GM12801 (cell line): ENCODE measurements around the gene UBE3A.

Experiments
- TF ChIP-seq, protein P1 (sequence below): IDR thresholded peaks from one replicate; pipeline ENCODE4 v1.5.1; 2011; ENCODE audit warnings: control low read depth; ENCODE audit not compliant: insufficient read length; ENCODE audit errors: extremely low read depth

UBE3A gene

DNA sequence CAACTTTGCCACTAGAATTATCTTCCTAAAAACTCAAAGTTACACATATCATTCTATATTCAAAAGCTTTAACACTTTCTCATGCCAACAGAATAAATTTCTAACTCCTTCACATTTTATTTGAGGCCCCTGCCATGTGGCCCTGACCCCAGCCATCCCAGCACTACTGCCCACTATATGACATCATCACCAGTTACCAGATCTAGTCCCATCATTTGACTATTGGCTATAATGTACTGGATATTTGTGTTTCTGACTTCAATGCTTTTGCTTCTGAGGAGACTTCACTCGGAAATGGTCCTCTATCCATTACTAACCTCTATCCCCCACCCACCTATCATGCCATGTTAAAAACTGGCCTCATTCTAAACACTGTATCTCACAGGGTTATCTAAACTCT lies 23.6 kb downstream of the UBE3A start:
- TF ChIP-seq, protein P1, sequence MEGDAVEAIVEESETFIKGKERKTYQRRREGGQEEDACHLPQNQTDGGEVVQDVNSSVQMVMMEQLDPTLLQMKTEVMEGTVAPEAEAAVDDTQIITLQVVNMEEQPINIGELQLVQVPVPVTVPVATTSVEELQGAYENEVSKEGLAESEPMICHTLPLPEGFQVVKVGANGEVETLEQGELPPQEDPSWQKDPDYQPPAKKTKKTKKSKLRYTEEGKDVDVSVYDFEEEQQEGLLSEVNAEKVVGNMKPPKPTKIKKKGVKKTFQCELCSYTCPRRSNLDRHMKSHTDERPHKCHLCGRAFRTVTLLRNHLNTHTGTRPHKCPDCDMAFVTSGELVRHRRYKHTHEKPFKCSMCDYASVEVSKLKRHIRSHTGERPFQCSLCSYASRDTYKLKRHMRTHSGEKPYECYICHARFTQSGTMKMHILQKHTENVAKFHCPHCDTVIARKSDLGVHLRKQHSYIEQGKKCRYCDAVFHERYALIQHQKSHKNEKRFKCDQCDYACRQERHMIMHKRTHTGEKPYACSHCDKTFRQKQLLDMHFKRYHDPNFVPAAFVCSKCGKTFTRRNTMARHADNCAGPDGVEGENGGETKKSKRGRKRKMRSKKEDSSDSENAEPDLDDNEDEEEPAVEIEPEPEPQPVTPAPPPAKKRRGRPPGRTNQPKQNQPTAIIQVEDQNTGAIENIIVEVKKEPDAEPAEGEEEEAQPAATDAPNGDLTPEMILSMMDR: no peak

DNA sequence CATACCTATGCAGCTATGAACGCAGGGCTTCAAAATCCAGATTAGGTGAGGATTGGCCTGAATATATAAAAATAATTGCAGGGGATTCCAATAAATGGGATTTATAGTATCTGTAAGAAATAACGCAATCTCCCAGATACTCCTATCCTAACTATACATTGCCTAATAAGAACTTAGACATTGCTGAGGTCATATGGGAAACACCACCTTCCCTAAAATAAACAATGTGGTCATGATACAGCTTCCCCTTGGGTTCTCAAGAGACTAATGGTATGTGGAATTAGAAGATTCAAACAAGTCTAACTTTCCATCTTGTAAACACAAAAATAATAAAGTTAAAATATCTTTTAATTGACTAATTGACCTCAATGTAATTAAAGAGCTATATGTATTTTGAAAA lies 28.2 kb downstream of the UBE3A start:
- TF ChIP-seq, protein P1: no peak

GRCh38 chr15:25408929-25409328 lies 29.9 kb downstream of the UBE3A start:
- TF ChIP-seq, protein P1: no peak

- TF ChIP-seq, protein P1: no peak
Observed at GRCh38 chr15:25408428-25408827, 30.4 kb downstream of the UBE3A start.

- TF ChIP-seq, protein P1: no peak
Observed at GRCh38 chr15:25407950-25408349, 30.9 kb downstream of the UBE3A start.

DNA sequence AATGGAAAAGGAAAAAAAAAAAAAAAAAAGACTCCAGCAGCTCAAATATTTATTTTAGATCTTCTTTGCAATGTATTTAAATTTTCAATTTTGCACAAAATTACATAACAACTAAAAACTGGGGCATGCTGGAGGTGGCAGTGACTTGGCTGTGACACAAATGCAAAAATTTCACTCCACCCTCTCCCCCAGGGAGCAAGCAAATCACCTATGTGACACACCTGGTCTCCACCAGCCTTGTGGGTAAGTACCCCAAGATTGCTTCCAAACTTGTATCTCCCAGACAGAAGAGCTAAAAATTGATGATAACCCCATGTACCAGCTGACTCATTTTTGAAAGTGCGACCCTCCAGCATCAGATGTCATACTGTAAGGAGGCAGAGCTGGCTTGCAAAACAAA lies 32.0 kb downstream of the UBE3A start:
- TF ChIP-seq, protein P1: no peak

- TF ChIP-seq, protein P1: no peak
Observed at GRCh38 chr15:25406261-25406660, 32.6 kb downstream of the UBE3A start.

GRCh38 chr15:25403771-25404170 lies 35.1 kb downstream of the UBE3A start:
- TF ChIP-seq, protein P1: no peak
